ENCODE results near the gene KLHL3. TPM values are rescaled to one million over a fixed set of nuclear protein-coding genes. Genes with fewer than 3 reads are reported as not detected.
"Not testable (repeated sequence)": the region's sequence is repeated elsewhere in the genome, so short reads cannot be mapped to it uniquely, and the experiment has no call there.

Gene KLHL3
- total RNA-seq, 1 donor from 2014 or later: 35.1 TPM

- intact Hi-C loops (cut with DNase I): no loop called here
- no peak for DNase-seq (ENCODE audit: low spot score)
Measured at GRCh38 chr5:137646761-137647160, 89.1 kb downstream of the KLHL3 start.

DNA sequence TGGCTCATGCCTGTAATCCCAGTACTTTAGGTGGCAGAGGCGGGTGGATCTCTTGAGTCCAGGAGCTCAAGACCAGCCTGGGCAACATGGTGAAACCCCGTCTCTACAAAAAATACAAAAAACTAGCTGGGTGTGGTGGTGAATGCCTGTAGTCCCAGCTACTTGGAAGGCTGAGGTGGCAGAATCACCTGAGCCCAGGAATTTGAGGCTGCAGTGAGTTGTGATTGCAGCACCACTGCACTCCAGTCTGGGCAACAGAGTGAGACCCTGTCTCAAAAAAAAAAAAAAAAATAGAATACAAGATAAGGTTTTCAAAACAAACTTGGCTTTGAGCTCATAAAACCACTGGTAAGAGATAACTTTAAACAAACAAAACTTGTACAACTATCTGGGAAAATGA, 92.8 kb downstream of the KLHL3 start:
- DNase-seq (ENCODE audit: low spot score); intact Hi-C loops (cut with DNase I): not testable (repeated sequence)

- no peak for DNase-seq (ENCODE audit: low spot score)
- intact Hi-C loops (cut with DNase I): no loop called here
Measured at GRCh38 chr5:137642091-137642490, 93.8 kb downstream of the KLHL3 start.

- DNase-seq (ENCODE audit: low spot score): no peak
- intact Hi-C loops (cut with DNase I): no loop called here
Measured at GRCh38 chr5:137641148-137641547, 94.7 kb downstream of the KLHL3 start.

DNA sequence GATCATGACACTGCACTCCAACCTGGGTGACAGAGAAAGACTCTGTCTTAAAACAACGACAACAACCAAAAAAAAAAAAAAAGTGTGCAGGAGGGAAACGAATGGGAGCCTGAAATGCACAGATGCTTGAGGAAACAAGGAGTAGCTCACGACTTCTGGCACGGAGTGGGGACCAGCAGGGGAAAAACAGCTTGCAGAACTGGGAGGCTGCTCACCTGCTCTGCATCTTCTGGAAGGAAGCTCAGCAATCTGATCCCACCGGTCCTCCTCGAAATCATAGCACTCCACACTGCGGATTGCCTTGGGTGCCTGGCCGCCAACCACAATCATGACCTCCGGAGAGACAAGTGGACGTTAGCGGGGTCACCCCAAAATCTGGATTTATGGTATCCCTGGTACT, 96.2 kb downstream of the KLHL3 start:
- no peak for DNase-seq (ENCODE audit: low spot score)
- intact Hi-C loops (cut with DNase I): no loop called here

DNA sequence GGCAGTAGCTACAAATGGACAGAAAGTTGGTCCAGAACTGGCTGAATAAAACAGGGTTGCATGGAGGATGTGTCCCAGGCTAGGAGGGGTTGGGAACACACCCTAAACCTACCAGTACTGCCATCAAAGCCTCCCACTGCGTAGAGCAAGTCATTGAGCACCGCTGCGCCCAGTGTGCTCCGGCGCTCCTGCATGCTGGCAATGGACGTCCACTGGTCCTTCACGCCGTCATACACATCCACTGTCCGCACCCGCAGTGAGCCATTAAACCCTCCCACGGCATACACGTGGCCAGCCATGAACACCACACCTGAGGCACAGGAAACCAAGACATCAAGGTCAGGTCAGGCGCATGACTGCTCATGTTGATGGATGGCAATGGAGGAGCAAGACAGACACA, 97.0 kb downstream of the KLHL3 start:
- no peak for DNase-seq (ENCODE audit: low spot score)
- intact Hi-C loops (cut with DNase I): no loop called here

GRCh38 chr5:137636830-137637714, 98.8 kb downstream of the KLHL3 start:
- DNase-seq (ENCODE audit: low spot score): no peak
- intact Hi-C loops (cut with DNase I): no loop called here

DNA sequence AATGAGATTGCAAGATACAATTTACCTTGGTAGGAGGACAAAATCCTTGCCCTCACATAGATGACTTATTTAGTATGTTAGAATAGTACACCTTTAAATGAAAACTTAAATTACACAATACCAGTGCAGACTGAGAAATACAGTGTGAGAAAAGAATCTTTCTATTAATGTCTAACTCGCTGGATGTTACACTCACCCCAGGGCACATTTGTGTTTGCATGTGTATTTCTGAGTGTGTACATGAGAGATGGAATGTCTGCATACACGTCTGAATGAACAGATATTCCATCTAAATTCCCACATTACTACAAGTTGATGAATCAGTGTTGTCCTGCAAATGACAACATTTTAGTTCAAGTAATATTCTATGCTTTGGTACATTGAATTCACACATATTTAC, 99.8 kb downstream of the KLHL3 start:
- DNase-seq (ENCODE audit: low spot score): no peak
- intact Hi-C loops (cut with DNase I): no loop called here

DNA sequence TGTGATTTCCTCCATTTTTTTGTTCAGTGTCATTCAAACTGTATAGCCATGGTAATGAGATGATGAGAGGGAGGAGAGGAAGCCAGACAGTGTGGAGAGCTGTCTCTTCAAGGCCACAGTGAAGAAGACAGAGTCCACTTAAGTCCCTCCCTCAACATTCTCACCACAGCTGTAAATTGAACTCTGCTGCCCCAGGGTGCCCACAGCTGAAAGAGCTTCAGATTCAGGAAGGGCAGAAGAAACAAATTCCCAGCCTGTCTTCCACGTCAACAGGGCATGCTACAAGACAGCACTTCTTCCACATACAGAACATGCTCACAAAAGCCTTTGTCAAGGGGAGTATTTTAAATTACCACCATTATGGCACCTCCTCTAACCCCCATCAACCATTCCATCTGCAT, 100.4 kb downstream of the KLHL3 start:
- intact Hi-C loops (cut with DNase I): no loop called here
- DNase-seq (ENCODE audit: low spot score): no peak

DNA sequence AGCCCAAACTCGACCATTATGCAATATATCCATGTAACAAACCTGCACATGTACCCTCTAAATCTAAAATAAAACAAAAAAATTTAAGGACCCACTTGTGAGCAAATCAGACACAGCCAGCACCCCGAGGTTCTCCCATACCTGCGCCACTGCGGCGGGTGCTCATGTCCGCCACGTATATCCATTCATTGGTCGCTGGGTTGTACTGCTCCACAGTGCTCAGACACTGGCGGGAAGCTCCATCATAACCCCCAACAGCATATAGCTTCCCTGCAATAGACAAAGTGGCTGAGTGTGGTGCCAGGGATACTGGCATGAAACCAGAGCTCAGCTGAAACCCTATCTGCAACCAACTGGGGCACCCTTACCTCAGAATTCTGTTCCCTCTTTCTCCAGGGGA, 102.0 kb downstream of the KLHL3 start:
- no peak for DNase-seq (ENCODE audit: low spot score)
- intact Hi-C loops (cut with DNase I): no loop called here

DNA sequence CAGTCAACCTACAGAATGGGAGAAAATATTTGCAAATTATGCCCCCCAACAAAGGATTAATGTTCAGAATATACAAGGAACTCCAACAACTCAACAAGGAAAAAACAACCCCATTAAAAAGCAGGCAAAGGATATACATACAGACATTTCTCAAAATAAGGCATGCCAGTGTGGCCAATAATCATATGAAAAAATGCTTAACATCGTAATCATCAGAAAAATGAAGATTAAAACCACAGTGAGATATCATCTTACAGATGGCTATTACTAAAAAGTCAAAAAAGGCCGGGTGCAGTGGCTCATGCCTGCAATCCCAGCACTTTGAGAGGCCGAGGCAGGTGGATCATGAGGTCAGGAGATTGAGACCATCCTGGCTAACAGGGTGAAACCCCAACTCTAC, 103.2 kb downstream of the KLHL3 start:
- intact Hi-C loops (cut with DNase I): no loop called here
- no peak for DNase-seq (ENCODE audit: low spot score)

DNA sequence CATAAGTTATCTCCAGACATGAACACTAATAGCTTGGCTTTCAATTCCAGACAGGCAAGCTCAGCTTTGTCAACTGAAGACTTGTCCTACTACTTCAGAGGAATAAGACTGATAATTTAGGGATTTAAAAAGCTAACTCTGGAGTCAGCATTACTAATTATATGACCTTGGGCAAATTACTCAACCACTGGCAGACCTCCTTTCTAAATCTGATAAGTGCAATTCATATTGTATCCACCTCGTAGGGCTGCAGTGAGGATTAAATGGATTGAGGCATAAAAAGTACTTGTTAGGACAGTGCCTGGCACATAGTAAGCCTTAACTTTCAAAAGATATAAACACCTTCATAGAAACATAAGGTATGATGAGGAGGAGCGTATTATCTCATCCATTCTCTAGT, 104.4 kb downstream of the KLHL3 start:
- no peak for DNase-seq (ENCODE audit: low spot score)
- intact Hi-C loops (cut with DNase I): no loop called here

DNA sequence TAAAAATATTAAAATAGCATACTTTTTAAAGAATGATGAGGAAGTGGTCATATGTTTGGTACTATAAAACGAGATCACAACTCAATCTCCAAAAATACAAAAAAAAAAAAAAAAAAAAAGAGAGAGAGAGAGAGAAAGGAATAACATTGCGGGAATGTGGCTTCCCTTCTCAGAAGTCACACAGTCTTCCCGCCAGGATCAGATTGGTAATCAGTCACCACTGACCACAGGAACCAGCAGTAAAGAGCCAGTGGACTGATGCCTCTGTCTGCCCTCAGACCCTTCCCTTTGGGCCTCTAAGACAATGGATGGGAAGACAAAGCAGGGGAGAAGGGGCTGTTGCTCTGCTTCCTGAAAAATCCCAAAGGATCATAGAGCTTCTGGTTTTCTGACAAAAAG, 104.9 kb downstream of the KLHL3 start:
- DNase-seq (ENCODE audit: low spot score): no peak
- intact Hi-C loops (cut with DNase I): no loop called here

DNA sequence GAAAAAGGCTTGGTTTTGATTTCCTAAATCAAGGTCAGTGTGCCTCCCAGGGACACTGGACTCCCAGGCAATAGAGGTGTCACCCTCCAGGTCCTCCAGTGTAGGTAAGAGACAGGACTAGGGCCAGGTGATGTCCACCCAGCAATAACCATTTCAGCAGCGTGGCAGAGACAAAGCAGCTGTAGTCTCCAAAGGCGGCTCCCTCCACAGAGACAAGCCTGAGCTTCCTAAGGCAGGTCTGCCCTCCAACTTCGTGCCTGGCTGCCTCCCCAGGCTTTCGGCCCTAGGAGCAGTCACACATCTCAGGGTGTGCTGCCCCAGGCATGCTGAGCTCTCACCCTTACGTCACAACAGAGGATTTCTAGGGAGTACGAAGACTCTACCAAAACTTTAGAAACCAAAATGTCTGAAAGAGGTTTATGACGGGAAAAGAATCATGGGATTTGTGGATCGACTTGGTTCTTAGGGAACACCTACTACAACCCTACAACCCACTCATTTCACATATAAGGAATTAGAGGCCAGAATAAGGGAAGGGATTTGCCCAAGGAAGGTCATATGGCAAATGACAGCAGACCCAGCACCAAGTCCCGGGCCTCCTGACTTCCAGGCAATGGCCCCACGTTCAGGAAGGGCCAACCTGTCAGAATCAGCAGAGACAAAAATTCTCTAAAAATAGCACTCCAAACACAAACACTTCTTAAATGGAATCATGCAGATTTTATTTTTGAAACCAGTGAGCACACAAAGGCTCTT, 105.5 kb downstream of the KLHL3 start:
- no peak for DNase-seq (ENCODE audit: low spot score)
- intact Hi-C loops (cut with DNase I): no loop called here

- no peak for DNase-seq (ENCODE audit: low spot score)
- intact Hi-C loops (cut with DNase I): loop anchor here (1.0 kb wide), 1 partner anchor 114 kb away; no protein-coding TSS in a partner anchor
Measured at GRCh38 chr5:137629646-137630045, 106.2 kb downstream of the KLHL3 start.

DNA sequence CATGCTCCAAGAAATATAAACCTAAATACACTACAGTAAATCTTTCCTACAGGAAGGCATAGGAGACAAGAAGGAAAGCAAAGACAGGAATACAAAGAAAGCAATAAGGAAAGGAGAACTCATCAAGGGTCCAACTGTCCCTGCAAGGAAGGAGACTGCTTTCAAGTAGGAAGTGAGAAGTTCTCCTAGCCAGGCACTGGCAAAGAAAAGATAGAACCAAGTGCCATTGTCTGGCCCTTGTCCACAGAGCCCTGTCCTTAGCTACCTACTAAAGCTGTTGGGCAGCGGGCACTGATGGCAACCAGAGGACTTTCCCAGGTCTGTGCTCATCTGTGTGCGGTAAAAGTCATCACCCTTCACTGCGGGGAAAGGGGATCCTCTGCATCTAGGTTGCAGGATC, 108.2 kb downstream of the KLHL3 start:
- intact Hi-C loops (cut with DNase I): no loop called here
- DNase-seq (ENCODE audit: low spot score): no peak

- intact Hi-C loops (cut with DNase I): no loop called here
- no peak for DNase-seq (ENCODE audit: low spot score)
Measured at GRCh38 chr5:137627293-137627692, 108.6 kb downstream of the KLHL3 start.

GRCh38 chr5:137624786-137625349, 111.0 kb downstream of the KLHL3 start:
- intact Hi-C loops (cut with DNase I): no loop called here
- DNase-seq (ENCODE audit: low spot score): no peak

DNA sequence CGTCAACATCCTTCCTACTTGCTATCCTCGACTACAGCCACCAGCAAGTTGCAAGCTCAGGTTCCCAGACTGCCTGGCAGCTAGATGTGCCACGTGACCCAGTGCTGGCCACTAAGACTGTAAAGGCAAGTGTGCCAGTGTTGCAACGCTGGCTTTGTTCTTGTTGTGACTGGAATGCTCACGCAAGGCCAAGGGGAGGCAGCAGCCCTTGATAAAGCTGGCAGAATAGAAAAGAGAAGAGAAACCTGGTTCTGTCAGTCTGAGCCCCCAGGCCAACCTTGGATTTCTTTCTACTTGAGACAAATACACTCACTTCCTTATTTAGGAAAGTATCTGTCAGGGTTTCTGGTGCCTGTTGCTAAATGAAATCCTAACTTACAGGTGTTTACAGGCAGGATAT, 113.0 kb downstream of the KLHL3 start:
- intact Hi-C loops (cut with DNase I): loop anchor here (2.0 kb wide), 1 partner anchor 114 kb away; the partner anchor contains the start of gene KLHL3
- peak; percentile 88 for DNase-seq (ENCODE audit: low spot score)
